HEK293 (cell line): ENCODE data around the gene CSDE1.

Experiments
- CTCF ChIP-seq: fragments of 450-650 bp; formaldehyde crosslinking; IDR thresholded peaks from 2 replicates; pipeline ENCODE4 v1.5.1; 2016; ENCODE audit warnings: missing biosample characterization, missing genetic modification characterization
- MEIS1 ChIP-seq: sonication (generic); formaldehyde crosslinking; IDR thresholded peaks from 2 replicates; pipeline ENCODE4 v1.8.1; 2022; ENCODE audit warnings: missing genetic modification reagents, mild to moderate bottlenecking, borderline replicate concordance
- SCRT1 ChIP-seq: fragments of 450-650 bp; formaldehyde crosslinking; IDR thresholded peaks from 2 replicates; pipeline ENCODE4 v1.5.1; 2016; ENCODE audit warnings: missing biosample characterization, missing genetic modification characterization, borderline replicate concordance
- YY1 ChIP-seq: fragments of 450-650 bp; formaldehyde crosslinking; IDR thresholded peaks from 2 replicates; pipeline ENCODE4 v1.5.1; 2018; ENCODE audit warnings: missing biosample characterization, missing genetic modification characterization
- ZFP37 ChIP-seq: fragments of 450-650 bp; formaldehyde crosslinking; IDR thresholded peaks from 2 replicates; pipeline ENCODE4 v1.5.1; 2016; ENCODE audit warnings: missing biosample characterization, missing genetic modification characterization
- ZIC2 ChIP-seq: fragments of 450-650 bp; formaldehyde crosslinking; IDR thresholded peaks from 2 replicates; pipeline ENCODE4 v1.5.1; 2016; ENCODE audit warnings: missing biosample characterization, missing genetic modification characterization
- ZNF155 ChIP-seq: fragments of 450-650 bp; formaldehyde crosslinking; IDR thresholded peaks from 2 replicates; pipeline ENCODE4 v1.5.1; 2016; ENCODE audit warnings: missing biosample characterization, missing genetic modification characterization
- ZNF24 ChIP-seq: fragments of 450-650 bp; formaldehyde crosslinking; IDR thresholded peaks from 2 replicates; pipeline ENCODE4 v1.5.1; 2016; ENCODE audit warnings: missing biosample characterization, missing genetic modification characterization
- ZNF274 ChIP-seq, 2 experiments: fragments of 200-500 bp in 1 of 2; fragments of 450-650 bp in 1 of 2; sonication (Bioruptor generic) in 1 of 2; formaldehyde crosslinking in 1 of 2; IDR thresholded peaks; 2 replicates each; pipeline versions ENCODE4 v1.5.1 to v1.6.1; 2014 to 2016; ENCODE audit warnings: borderline replicate concordance in 1 of 2, inconsistent platforms in 1 of 2, low read length in 1 of 2, missing biosample characterization in 1 of 2, missing genetic modification characterization in 1 of 2
- ZNF324 ChIP-seq: fragments of 450-650 bp; formaldehyde crosslinking; IDR thresholded peaks from 2 replicates; pipeline ENCODE4 v1.5.1; 2016; ENCODE audit warnings: missing biosample characterization, missing genetic modification characterization
- ZNF561 ChIP-seq: fragments of 450-650 bp; IDR thresholded peaks from 2 replicates; pipeline ENCODE4 v1.5.1; 2018; ENCODE audit warnings: missing biosample characterization, missing genetic modification characterization, borderline replicate concordance

- TF ChIP-seq MEIS1 (CRISPR knock-in tag) (no peak), ZNF274 (IDR thresholded peaks at IDR 0.05; ENCODE audit: low read length) (no peak), ZNF274 (tag by site-specific recombination; IDR thresholded peaks at IDR 0.05; ENCODE audit: borderline replicate concordance) (no peak), ZNF155 (tag by site-specific recombination) (no peak), ZFP37 (tag by site-specific recombination) (no peak), CTCF (tag by site-specific recombination) (no peak), ZNF324 (tag by site-specific recombination) (no peak), ZNF24 (tag by site-specific recombination) (no peak), ZNF561 (tag by site-specific recombination) (no peak), ZIC2 (tag by site-specific recombination) (no peak), YY1 (tag by site-specific recombination) (no peak), SCRT1 (tag by site-specific recombination) (no peak)
Observed at GRCh38 chr1:114737314-114737849, 20.4 kb downstream of the CSDE1 start.
